Endothelial cell of umbilical vein (primary cell): Measurements from ENCODE around the gene ITGA5. TPM values are rescaled to one million over a fixed set of nuclear protein-coding genes. Genes with fewer than 3 reads are reported as not detected.
A peak's percentile ranks its signal among the peaks of the same experiment; 100 is the strongest.

ENCODE experiments used
- BruUV-seq: library from RNA; stranded (reverse); fragments of 400-500 nt; replicated peaks from 2 replicates; lab custom pipeline; 2021; lab: Mats Ljungman, UMichigan
- CTCF ChIA-PET: fragments of 300-600, 350-600 bp; sonication (Branson Sonifier 250); formaldehyde crosslinking; loops from one replicate; lab custom pipeline; 2021; ENCODE audit warnings: antibody characterized with exemption, inconsistent platforms; lab: Charles Lee
- POLR2A ChIA-PET: fragments of 300-600, 350-600 bp; sonication (Branson Sonifier 250); formaldehyde crosslinking; loops from one replicate; lab custom pipeline; 2021; ENCODE audit warnings: antibody characterized with exemption, inconsistent platforms; lab: Charles Lee
- DNase-seq: peaks from one replicate; pipeline ENCODE4 v3.0.0-alpha.2; 2011; ENCODE audit warnings: low read depth, low spot score
- FAIRE-seq: peaks from 2 replicates; lab custom pipeline; 2011; peaks lifted over from hg19 to GRCh38; lab: Jason Lieb, UNC
- H2AFZ ChIP-seq: 2 replicates; pipeline ENCODE4 v1.6.0; 2012; ENCODE audit warnings: low read depth, low read length, control low read depth, inconsistent platforms
- H3K27ac ChIP-seq: 2 replicates; pipeline ENCODE4 v1.5.1; 2011; ENCODE audit warnings: low read depth, mild to moderate bottlenecking, control low read depth, low read length, moderate library complexity; ENCODE audit not compliant: insufficient read depth
- H3K27me3 ChIP-seq, 2 experiments: 2 replicates each; pipeline versions ENCODE4 v1.6.0 to v1.6.1; 2011; ENCODE audit warnings: low read length in 2 of 2, mixed read lengths in 1 of 2; ENCODE audit not compliant: control insufficient read depth in 2 of 2, insufficient read depth in 2 of 2
- H3K36me3 ChIP-seq, 2 experiments: 2 replicates in 1 of 2; 3 replicates in 1 of 2; pipeline ENCODE4 v1.5.1; 2011; ENCODE audit warnings: low read length in 2 of 2, mild to moderate bottlenecking in 1 of 2, moderate library complexity in 1 of 2; ENCODE audit not compliant: control insufficient read depth in 2 of 2, insufficient read depth in 2 of 2; ENCODE audit errors: extremely low read depth in 1 of 2
- H3K4me1 ChIP-seq: 3 replicates; pipeline ENCODE4 v1.5.1; 2011; ENCODE audit warnings: mild to moderate bottlenecking, low read length; ENCODE audit not compliant: control insufficient read depth, insufficient read depth; ENCODE audit errors: extremely low read depth
- H3K4me2 ChIP-seq: 2 replicates; pipeline ENCODE4 v1.6.1; 2011; ENCODE audit warnings: low read length, control low read depth, mixed read lengths; ENCODE audit not compliant: insufficient read depth
- H3K4me3 ChIP-seq, 3 experiments: fragments of 200-600 bp in 1 of 3; sonication (generic), shearing (Covaris generic) in 1 of 3; replicated peaks in 1 of 3; 2 replicates each; pipeline ENCODE4 v1.5.1; 2011 to 2016; ENCODE audit warnings: control low read depth in 3 of 3, low read length in 3 of 3, mild to moderate bottlenecking in 2 of 3, inconsistent platforms in 1 of 3, low read depth in 1 of 3, moderate library complexity in 1 of 3; ENCODE audit not compliant: insufficient read depth in 1 of 3
- H3K79me2 ChIP-seq: 2 replicates; pipeline ENCODE4 v1.6.0; 2012; ENCODE audit warnings: low read length, inconsistent platforms; ENCODE audit not compliant: control insufficient read depth, insufficient read depth
- H3K9ac ChIP-seq: replicated peaks from 2 replicates; pipeline ENCODE3; 2011; ENCODE audit warnings: low read length, control low read depth; ENCODE audit not compliant: insufficient read depth; ENCODE audit errors: extremely low read depth
- H3K9me1 ChIP-seq: replicated peaks from 3 replicates; pipeline ENCODE4 v1.6.0; 2011; ENCODE audit warnings: mild to moderate bottlenecking, low read length; ENCODE audit not compliant: control insufficient read depth, insufficient read depth; ENCODE audit errors: extremely low read depth
- H3K9me3 ChIP-seq: replicated peaks from 2 replicates; pipeline ENCODE4 v1.5.1; 2012; ENCODE audit warnings: low read length, inconsistent platforms; ENCODE audit not compliant: control insufficient read depth, insufficient read depth
- H4K20me1 ChIP-seq: replicated peaks from 2 replicates; pipeline ENCODE3; 2011; ENCODE audit warnings: mild to moderate bottlenecking, low read length; ENCODE audit not compliant: control insufficient read depth, insufficient read depth; ENCODE audit errors: extremely low read depth
- CTCF ChIP-seq, 2 donors: IDR thresholded peaks; 1 replicate in 1 of 2; 2 replicates in 1 of 2; pipeline ENCODE4 v1.5.1; 2011; ENCODE audit warnings: low read length in 2 of 2, mild to moderate bottlenecking in 2 of 2, moderate library complexity in 2 of 2, control low read depth in 1 of 2, inconsistent platforms in 1 of 2, low read depth in 1 of 2; ENCODE audit not compliant: insufficient read depth in 1 of 2; ENCODE audit errors: extremely low read depth in 1 of 2
- EZH2 ChIP-seq: IDR thresholded peaks from 2 replicates; pipeline ENCODE4 v1.6.1; 2012; ENCODE audit warnings: borderline replicate concordance, low read depth, mild to moderate bottlenecking, moderate library complexity, low read length, inconsistent platforms; ENCODE audit not compliant: severe bottlenecking
- MAX ChIP-seq: IDR thresholded peaks from 2 replicates; pipeline ENCODE4 v1.6.1; 2011; ENCODE audit not compliant: insufficient read depth, insufficient read length
- POLR2A ChIP-seq: IDR thresholded peaks from 2 replicates; pipeline ENCODE4 v1.6.1; 2012; ENCODE audit warnings: low read depth, mild to moderate bottlenecking, control low read depth, low read length
- POLR2AphosphoS5 ChIP-seq: IDR thresholded peaks from 2 replicates; pipeline ENCODE4 v1.6.1; 2012; ENCODE audit warnings: low read depth, mild to moderate bottlenecking, control low read depth, low read length, moderate library complexity; ENCODE audit not compliant: insufficient read depth
- dilution Hi-C: fragments of 300-500 bp; cut with MboI; formaldehyde crosslinking; loops from one replicate; pipeline ENCODE4 v1.15.0; 2019; ENCODE audit warnings: low sequenced_read_pairs; ENCODE audit not compliant: extremely low pct_ligation_motif_present
- intact Hi-C: fragments of 100-400 bp; cut with micrococcal nuclease; formaldehyde crosslinking; loops from one replicate; pipeline ENCODE4 v1.10.0; 2022
- polyA plus RNA-seq, 4 experiments: library from polyadenylated mRNA; depleted of rRNA in 3 of 4; stranded (reverse) in 3 of 4; unstranded in 1 of 4; fragments of >200 nt; gene quantifications; 2 replicates each; pipeline versions ENCODE4 v1.2.1 to v1.2.3, GENCODE V29; 2011 to 2012; ENCODE audit warnings: missing spikeins in 1 of 4
- total RNA-seq: library from RNA; stranded (reverse); gene quantifications from 2 replicates; pipeline ENCODE4 v1.2.3, GENCODE V29; 2021

The ITGA5 gene
- total and polyA plus RNA-seq, 2 donors (not counting 3 experiments of a cell fraction or from before 2014, with no cell fraction given), result 657 to 938 TPM

- Histone ChIP-seq H3K9me3 (no peaks in the 10 kb centered on the region), H3K79me2 (no peaks in the 10 kb centered on the region), H3K9me1 (no peaks in the 10 kb centered on the region), H2AFZ (peak overlapping the region; percentile 68), H3K9ac (no peak overlapping the region), H3K4me1 (peaks cover 33% of the 10 kb centered on the region), H3K4me3 (peak overlapping the region; percentile 6 to 39 (median 23)), H3K36me3 (no peaks in the 10 kb centered on the region), H3K27me3 (no peaks in the 10 kb centered on the region), H3K27ac (no peak overlapping the region), H3K4me2 (peak overlapping the region; percentile 68), H4K20me1 (no peaks in the 10 kb centered on the region)
- POLR2A ChIA-PET, result interaction anchor here (1.0 to 1.1 kb wide), 2 partner anchors 82 to 89 kb away, joined by 4 read pairs; partner anchors contain the start of genes CBX5 and HNRNPA1
- TF ChIP-seq POLR2A, result no peak
- TF ChIP-seq MAX, result no peak
- TF ChIP-seq POLR2AphosphoS5, result no peak
- TF ChIP-seq CTCF (IDR thresholded peaks at IDR 0.05; ENCODE audit: extremely low read depth in 1 of 2, insufficient read depth in 1 of 2, low read depth in 1 of 2, low read length in 2 of 2), result peak; percentile 91 to 92
- no peak for TF ChIP-seq EZH2
- intact Hi-C loops (loop anchor here (1.0 to 10.0 kb wide), 4 partner anchors 74 to 364 kb away; partner anchors contain the start of genes HOXC8 and HOXC9), dilution Hi-C loops (no loop called here)
- TSS peak; percentile 45 for BruUV-seq
- FAIRE-seq (peak; percentile 96), DNase-seq (peak; percentile 85)
- CTCF ChIA-PET, result interaction anchor here (0.6 to 1.8 kb wide), 25 partner anchors 10 to 168 kb away, joined by 3 to 34 read pairs (median 5); partner anchors contain the start of gene COPZ1
These were observed 50.1 kb downstream of the ITGA5 start for GRCh38 chr12:54368709-54369596.
